Mucosa of stomach (tissue), 1 donor: Measurements from ENCODE around the gene CAMTA1.
"Not testable (repeated sequence)": the region's sequence is repeated elsewhere in the genome, so short reads cannot be mapped to it uniquely, and the experiment has no call there.

ENCODE experiments used
- H3K27me3 ChIP-seq: one replicate; pipeline ENCODE4 v1.7.0; 2013; ENCODE audit warnings: mild to moderate bottlenecking, low read length; ENCODE audit not compliant: control insufficient read depth, insufficient read depth
- H3K36me3 ChIP-seq: one replicate; pipeline ENCODE4 v1.7.0; 2013; ENCODE audit warnings: low read length; ENCODE audit not compliant: control insufficient read depth, insufficient read depth
- H3K4me1 ChIP-seq: one replicate; pipeline ENCODE4 v1.7.0; 2013; ENCODE audit warnings: mild to moderate bottlenecking, low read length; ENCODE audit not compliant: control insufficient read depth, insufficient read depth
- H3K4me3 ChIP-seq: one replicate; pipeline ENCODE4 v1.7.0; 2013; ENCODE audit warnings: low read length
- H3K9ac ChIP-seq: one replicate; pipeline ENCODE4 v1.7.0; 2013; ENCODE audit warnings: mild to moderate bottlenecking, low read length, moderate library complexity
- H3K9me3 ChIP-seq: one replicate; pipeline ENCODE4 v1.7.0; 2013; ENCODE audit warnings: mild to moderate bottlenecking, low read length, moderate library complexity; ENCODE audit not compliant: control insufficient read depth
- donor health status: Pancreatic carcinoma.

The CAMTA1 gene

GRCh38 chr1:7151978-7152377 lies 366.7 kb downstream of the CAMTA1 start:
- Histone ChIP-seq H3K27me3 (peaks cover 7% of the 10 kb centered on the region), H3K9me3 (no peaks in the 10 kb centered on the region), H3K9ac (no peak overlapping the region), H3K4me1 (peaks cover 10% of the 10 kb centered on the region), H3K4me3 (no peak overlapping the region), H3K36me3 (no peaks in the 10 kb centered on the region)

- peaks cover 7% of the 10 kb centered on the region for H3K27me3 ChIP-seq
- H3K4me3 ChIP-seq: no peak overlapping the region
- no peaks in the 10 kb centered on the region for H3K36me3 ChIP-seq
- no peaks in the 10 kb centered on the region for H3K9me3 ChIP-seq
- no peak overlapping the region for H3K9ac ChIP-seq
- H3K4me1 ChIP-seq: peaks cover 10% of the 10 kb centered on the region
These were observed 367.4 kb downstream of the CAMTA1 start for GRCh38 chr1:7152655-7153054.

- Histone ChIP-seq H3K36me3 (no peaks in the 10 kb centered on the region), H3K4me3 (no peak overlapping the region), H3K27me3 (peaks cover 7% of the 10 kb centered on the region), H3K9ac (no peak overlapping the region), H3K9me3 (no peaks in the 10 kb centered on the region), H3K4me1 (peaks cover 10% of the 10 kb centered on the region)
These were observed 368.2 kb downstream of the CAMTA1 start for GRCh38 chr1:7153464-7153863.

- Histone ChIP-seq H3K9me3 (no peaks in the 10 kb centered on the region), H3K9ac (no peak overlapping the region), H3K36me3 (no peaks in the 10 kb centered on the region), H3K4me1 (no peaks in the 10 kb centered on the region), H3K27me3 (no peaks in the 10 kb centered on the region), H3K4me3 (no peak overlapping the region)
These were observed 374.0 kb downstream of the CAMTA1 start for GRCh38 chr1:7159116-7159781.

GRCh38 chr1:7168554-7168953 lies 383.3 kb downstream of the CAMTA1 start:
- H3K4me3 ChIP-seq, H3K4me1 ChIP-seq, H3K27me3 ChIP-seq, H3K36me3 ChIP-seq, H3K9me3 ChIP-seq, H3K9ac ChIP-seq: not testable (repeated sequence)

- no peak overlapping the region for H3K9ac ChIP-seq
- H3K4me3 ChIP-seq: no peak overlapping the region
- no peaks in the 10 kb centered on the region for H3K36me3 ChIP-seq
- no peaks in the 10 kb centered on the region for H3K4me1 ChIP-seq
- no peaks in the 10 kb centered on the region for H3K27me3 ChIP-seq
- no peaks in the 10 kb centered on the region for H3K9me3 ChIP-seq
These were observed 385.9 kb downstream of the CAMTA1 start for GRCh38 chr1:7171168-7171567.

GRCh38 chr1:7171574-7171973 lies 386.3 kb downstream of the CAMTA1 start:
- H3K9me3 ChIP-seq: no peaks in the 10 kb centered on the region
- H3K9ac ChIP-seq: no peak overlapping the region
- no peaks in the 10 kb centered on the region for H3K27me3 ChIP-seq
- H3K4me3 ChIP-seq: no peak overlapping the region
- H3K36me3 ChIP-seq: no peaks in the 10 kb centered on the region
- no peaks in the 10 kb centered on the region for H3K4me1 ChIP-seq

- H3K9ac ChIP-seq: no peak overlapping the region
- no peak overlapping the region for H3K4me3 ChIP-seq
- no peaks in the 10 kb centered on the region for H3K9me3 ChIP-seq
- H3K4me1 ChIP-seq: no peaks in the 10 kb centered on the region
- no peaks in the 10 kb centered on the region for H3K27me3 ChIP-seq
- H3K36me3 ChIP-seq: no peaks in the 10 kb centered on the region
These were observed 387.6 kb downstream of the CAMTA1 start for GRCh38 chr1:7172804-7173203.

GRCh38 chr1:7174561-7174960 lies 389.3 kb downstream of the CAMTA1 start:
- H3K36me3 ChIP-seq: no peaks in the 10 kb centered on the region
- no peak overlapping the region for H3K9ac ChIP-seq
- no peaks in the 10 kb centered on the region for H3K4me1 ChIP-seq
- peaks cover 8% of the 10 kb centered on the region for H3K27me3 ChIP-seq
- no peaks in the 10 kb centered on the region for H3K9me3 ChIP-seq
- H3K4me3 ChIP-seq: no peak overlapping the region

GRCh38 chr1:7174980-7175906 lies 390.0 kb downstream of the CAMTA1 start:
- H3K4me1 ChIP-seq: no peaks in the 10 kb centered on the region
- no peak overlapping the region for H3K4me3 ChIP-seq
- no peaks in the 10 kb centered on the region for H3K36me3 ChIP-seq
- no peaks in the 10 kb centered on the region for H3K9me3 ChIP-seq
- peaks cover 8% of the 10 kb centered on the region for H3K27me3 ChIP-seq
- H3K9ac ChIP-seq: no peak overlapping the region

- Histone ChIP-seq H3K9me3 (no peaks in the 10 kb centered on the region), H3K4me3 (no peak overlapping the region), H3K27me3 (peaks cover 8% of the 10 kb centered on the region), H3K36me3 (no peaks in the 10 kb centered on the region), H3K9ac (no peak overlapping the region), H3K4me1 (no peaks in the 10 kb centered on the region)
These were observed 391.8 kb downstream of the CAMTA1 start for GRCh38 chr1:7177021-7177420.

GRCh38 chr1:7177438-7178146 lies 392.3 kb downstream of the CAMTA1 start:
- Histone ChIP-seq H3K4me3 (no peak overlapping the region), H3K27me3 (peaks cover 8% of the 10 kb centered on the region), H3K4me1 (no peaks in the 10 kb centered on the region), H3K9ac (no peak overlapping the region), H3K36me3 (no peaks in the 10 kb centered on the region), H3K9me3 (no peaks in the 10 kb centered on the region)
